K562 (cell line): ENCODE measurements around the gene LPIN1. TPM values are rescaled to one million over a fixed set of nuclear protein-coding genes. Genes with fewer than 3 reads are reported as not detected.
A peak's percentile ranks its signal among the peaks of the same experiment; 100 is the strongest.

Experiments used
- CBFA2T2 ChIP-seq: fragments of 450-650 bp; conservative IDR thresholded peaks from 2 replicates; pipeline ENCODE4 v1.6.1; 2017; ENCODE audit warnings: mild to moderate bottlenecking
- EP300 ChIP-seq: IDR thresholded peaks from 2 replicates; pipeline ENCODE4 v1.6.1; 2012; ENCODE audit warnings: low read length, improper control_type of control experiment
- FOXA3 ChIP-seq, 2 experiments: fragments of 450-650 bp in 1 of 2; sonication (generic) in 1 of 2; formaldehyde crosslinking; IDR thresholded peaks in 1 of 2; conservative IDR thresholded peaks in 1 of 2; 2 replicates each; pipeline versions ENCODE4 v1.4.0 to v1.8.0; 2020 to 2022; ENCODE audit warnings: mild to moderate bottlenecking in 2 of 2, missing genetic modification reagents in 1 of 2
- HDAC6 ChIP-seq: IDR thresholded peaks from 2 replicates; pipeline ENCODE4 v1.6.1; 2012; ENCODE audit warnings: low read depth, mild to moderate bottlenecking, control low read depth, inconsistent platforms, low read length, moderate library complexity
- HEY1 ChIP-seq: fragments of 250-450 bp; sonication (Bioruptor Pico); IDR thresholded peaks from 2 replicates; pipeline ENCODE4 v1.5.0; 2020; ENCODE audit warnings: mild to moderate bottlenecking, moderate library complexity, borderline replicate concordance
- HMG20A ChIP-seq: fragments of 450-650 bp; formaldehyde crosslinking; conservative IDR thresholded peaks from 2 replicates; pipeline ENCODE4 v1.4.0; 2020; ENCODE audit warnings: mild to moderate bottlenecking, mixed read lengths
- KLF6 ChIP-seq: fragments of 250-450 bp; sonication (Bioruptor Pico); IDR thresholded peaks from 2 replicates; pipeline ENCODE4 v1.4.0; 2020; ENCODE audit warnings: mild to moderate bottlenecking, moderate library complexity, borderline replicate concordance
- MBD1 ChIP-seq: fragments of 250-450 bp; sonication (Bioruptor Pico); IDR thresholded peaks from 2 replicates; pipeline ENCODE4 v1.8.0; 2022; ENCODE audit warnings: inconsistent platforms
- MBD2 ChIP-seq: sonication (generic); IDR thresholded peaks from 2 replicates; pipeline ENCODE4 v1.6.1; 2016; ENCODE audit warnings: low read depth, borderline replicate concordance
- MCM2 ChIP-seq: fragments of 450-650 bp; IDR thresholded peaks from 2 replicates; pipeline ENCODE4 v1.6.1; 2017; ENCODE audit warnings: low read depth, mild to moderate bottlenecking
- MCM5 ChIP-seq: fragments of 450-650 bp; IDR thresholded peaks from 2 replicates; pipeline ENCODE4 v1.6.1; 2016; ENCODE audit warnings: low read depth
- MEIS2 ChIP-seq: fragments of 450-650 bp; IDR thresholded peaks from 2 replicates; pipeline ENCODE4 v1.6.1; 2014; ENCODE audit warnings: mild to moderate bottlenecking; ENCODE audit not compliant: partially characterized antibody
- NKRF ChIP-seq: fragments of 450-650 bp; IDR thresholded peaks from 2 replicates; pipeline ENCODE4 v1.6.1; 2016; ENCODE audit warnings: borderline replicate concordance
- PKNOX1 ChIP-seq: fragments of 450-650 bp; IDR thresholded peaks from 2 replicates; pipeline ENCODE4 v1.6.1; 2016
- RAD21 ChIP-seq, 2 experiments: fragments of 250-450 bp in 1 of 2; fragments of 450-650 bp in 1 of 2; sonication (Bioruptor Pico) in 1 of 2; formaldehyde crosslinking in 1 of 2; IDR thresholded peaks in 1 of 2; conservative IDR thresholded peaks in 1 of 2; 2 replicates each; pipeline versions ENCODE4 v1.4.0 to v1.8.0; 2020 to 2022; ENCODE audit warnings: mild to moderate bottlenecking in 2 of 2, moderate library complexity in 1 of 2
- VEZF1 ChIP-seq: fragments of 200-800 bp; sonication (Bioruptor generic); IDR thresholded peaks from 2 replicates; pipeline ENCODE4 v1.6.1; 2017; ENCODE audit warnings: missing genetic modification characterization, missing compliant biosample characterization
- ZC3H4 ChIP-seq: sonication (generic); formaldehyde crosslinking; IDR thresholded peaks from 2 replicates; pipeline ENCODE4 v1.9.0; 2021; ENCODE audit warnings: missing genetic modification reagents, borderline replicate concordance
- ZNF197 ChIP-seq: fragments of 200-800 bp; sonication (Bioruptor generic); IDR thresholded peaks from 2 replicates; pipeline ENCODE4 v1.6.1; 2016; ENCODE audit warnings: low read depth, missing genetic modification characterization, missing compliant biosample characterization
- ZNF232 ChIP-seq: sonication (generic); formaldehyde crosslinking; IDR thresholded peaks from 2 replicates; pipeline ENCODE4 v1.8.0; 2022; ENCODE audit warnings: mild to moderate bottlenecking, missing genetic modification reagents
- ZNF561 ChIP-seq: fragments of 450-650 bp; formaldehyde crosslinking; conservative IDR thresholded peaks from 2 replicates; pipeline ENCODE4 v1.4.0; 2020; ENCODE audit warnings: mild to moderate bottlenecking, moderate library complexity
- ZNF717 ChIP-seq: fragments of 250-450 bp; sonication (Bioruptor Pico); IDR thresholded peaks from 2 replicates; pipeline ENCODE4 v1.5.0; 2021
- polyA plus RNA-seq, 8 experiments: library from polyadenylated mRNA; depleted of rRNA in 4 of 8; stranded (reverse) in 5 of 8; unstranded in 3 of 8; fragments of >200 nt; fragmentation: Nextera tagmentation in 2 of 8; fragmentation: Illumina TruSeq in 1 of 8; extraction: Ambion mirVana in 2 of 8; extraction: Trizol in 1 of 8; gene quantifications; 2 replicates each; pipeline versions ENCODE4 v1.2.1 to v1.2.3, GENCODE V29; 2011 to 2014; ENCODE audit warnings: inconsistent platforms in 1 of 8, missing spikeins in 1 of 8
- total RNA-seq, 7 experiments: library from RNA; depleted of rRNA in 6 of 7; stranded (reverse); fragments of >200 nt in 6 of 7; fragmentation: Illumina TruSeq in 2 of 7; extraction: Trizol in 2 of 7; gene quantifications; 2 replicates each; pipeline versions ENCODE4 v1.2.1 to v1.2.3, GENCODE V29; 2011 to 2021; ENCODE audit warnings: low replicate concordance in 1 of 7

The LPIN1 gene
- total and polyA plus RNA-seq, 9 of the 15 experiments (the other 6 are each of a cell fraction or from before 2014, with no cell fraction given): 9.2 to 84.0 (median 27.8) TPM

- TF ChIP-seq EP300: peak; percentile 20; the same call in 1 of the 2 replicates
- TF ChIP-seq ZC3H4 (CRISPR knock-in tag): no peak
- TF ChIP-seq MCM2: no peak
- peak; percentile 83 for TF ChIP-seq VEZF1 (CRISPR knock-in tag)
- no peak for TF ChIP-seq HDAC6
- TF ChIP-seq HEY1 (CRISPR knock-in tag): no peak
- TF ChIP-seq MBD1 (CRISPR knock-in tag): no peak
- TF ChIP-seq CBFA2T2: no peak
- no peak; the same call in 1 of the 2 replicates for TF ChIP-seq NKRF
- TF ChIP-seq MCM5: no peak
- TF ChIP-seq ZNF561 (CRISPR knock-in tag): no peak
- no peak for TF ChIP-seq ZNF232 (CRISPR knock-in tag)
- peak; percentile 96 for TF ChIP-seq PKNOX1
- peak; percentile 92 to 93 for TF ChIP-seq RAD21 (CRISPR knock-in tag; conservative IDR thresholded peaks at IDR 0.05 in 1 of 2, IDR thresholded peaks at IDR 0.05 in 1 of 2)
- no peak for TF ChIP-seq MBD2
- 0 out of 4 replicates have a peak, but pooled peaks of 1 of the 2 experiments have one; percentile 23 for TF ChIP-seq FOXA3 (CRISPR knock-in tag; conservative IDR thresholded peaks at IDR 0.05 in 1 of 2, IDR thresholded peaks at IDR 0.05 in 1 of 2)
- no peak for TF ChIP-seq HMG20A (CRISPR knock-in tag)
- no peak for TF ChIP-seq ZNF717
- TF ChIP-seq MEIS2: peak; percentile 84
- TF ChIP-seq KLF6 (CRISPR knock-in tag): no peak
- no peak for TF ChIP-seq ZNF197 (CRISPR knock-in tag)
These were observed 117.3 kb downstream of the LPIN1 start (continued) for GRCh38 chr2:11863513-11864328.
